Measurements from ENCODE around the gene MINAR1. TPM values are rescaled to one million over a fixed set of nuclear protein-coding genes. Genes with fewer than 3 reads are reported as not detected.

Gene MINAR1
- total RNA-seq, 4 donors from 2014 or later: 0.16 to 2.2 (median 0.34) TPM

- no peaks in the 10 kb centered on the region for H3K9me3 ChIP-seq
- H3K27ac ChIP-seq: no peak overlapping the region
- no peaks in the 10 kb centered on the region for H3K27me3 ChIP-seq
- WGBS, 2 donors (ENCODE audit: low coverage in 1 of 2): 48 to 54% methylated on average over 3 of the region's 3 CpGs
- TF ChIP-seq EP300 (IDR thresholded peaks at IDR 0.05): no peak
- TF ChIP-seq POLR2A (IDR thresholded peaks at IDR 0.05): no peak
- no peak for ATAC-seq
- no peak overlapping the region for H3K4me3 ChIP-seq
- no peaks in the 10 kb centered on the region for H3K4me1 ChIP-seq
- no peaks in the 10 kb centered on the region for H3K36me3 ChIP-seq
These were observed 31.5 kb upstream of the MINAR1 start for GRCh38 chr15:79400650-79401049.

DNA sequence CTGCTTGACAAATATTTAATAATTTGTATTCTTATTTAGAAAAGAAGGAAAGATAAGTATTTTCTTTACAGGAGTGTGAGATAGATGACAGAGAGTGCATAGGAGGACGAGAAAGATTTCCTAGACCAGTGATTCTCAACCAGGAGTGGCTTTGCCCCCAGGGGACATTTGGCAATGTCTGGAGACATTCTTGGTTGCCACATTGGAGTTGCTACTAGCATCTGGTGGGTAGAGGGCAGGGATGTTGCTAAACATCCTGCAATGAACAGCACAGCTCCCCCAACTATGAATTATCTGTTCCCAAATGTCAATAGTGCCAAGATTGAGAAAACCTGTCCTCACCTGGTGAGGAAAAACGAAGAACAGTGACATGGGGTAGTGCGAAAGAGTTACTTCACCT is 30.8 kb upstream of the MINAR1 start:
- Histone ChIP-seq H3K27me3 (no peaks in the 10 kb centered on the region), H3K9me3 (no peaks in the 10 kb centered on the region), H3K36me3 (no peaks in the 10 kb centered on the region), H3K4me1 (no peaks in the 10 kb centered on the region), H3K27ac (no peak overlapping the region), H3K4me3 (no peak overlapping the region)
- WGBS, 2 donors (ENCODE audit: low coverage in 1 of 2): 59 to 63% methylated on average over 3 of the region's 3 CpGs
- TF ChIP-seq POLR2AphosphoS5 (IDR thresholded peaks at IDR 0.05): no peak
- no peak for TF ChIP-seq POLR2A (IDR thresholded peaks at IDR 0.05)
- TF ChIP-seq EP300 (IDR thresholded peaks at IDR 0.05): no peak
- TF ChIP-seq, protein P1, sequence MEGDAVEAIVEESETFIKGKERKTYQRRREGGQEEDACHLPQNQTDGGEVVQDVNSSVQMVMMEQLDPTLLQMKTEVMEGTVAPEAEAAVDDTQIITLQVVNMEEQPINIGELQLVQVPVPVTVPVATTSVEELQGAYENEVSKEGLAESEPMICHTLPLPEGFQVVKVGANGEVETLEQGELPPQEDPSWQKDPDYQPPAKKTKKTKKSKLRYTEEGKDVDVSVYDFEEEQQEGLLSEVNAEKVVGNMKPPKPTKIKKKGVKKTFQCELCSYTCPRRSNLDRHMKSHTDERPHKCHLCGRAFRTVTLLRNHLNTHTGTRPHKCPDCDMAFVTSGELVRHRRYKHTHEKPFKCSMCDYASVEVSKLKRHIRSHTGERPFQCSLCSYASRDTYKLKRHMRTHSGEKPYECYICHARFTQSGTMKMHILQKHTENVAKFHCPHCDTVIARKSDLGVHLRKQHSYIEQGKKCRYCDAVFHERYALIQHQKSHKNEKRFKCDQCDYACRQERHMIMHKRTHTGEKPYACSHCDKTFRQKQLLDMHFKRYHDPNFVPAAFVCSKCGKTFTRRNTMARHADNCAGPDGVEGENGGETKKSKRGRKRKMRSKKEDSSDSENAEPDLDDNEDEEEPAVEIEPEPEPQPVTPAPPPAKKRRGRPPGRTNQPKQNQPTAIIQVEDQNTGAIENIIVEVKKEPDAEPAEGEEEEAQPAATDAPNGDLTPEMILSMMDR (IDR thresholded peaks at IDR 0.05): no peak
- ATAC-seq: no peak

GRCh38 chr15:79402136-79402535 is 30.0 kb upstream of the MINAR1 start:
- WGBS, 2 donors (ENCODE audit: low coverage in 1 of 2): 60 to 67% methylated on average over 1 to 2 of the region's 2 CpGs
- Histone ChIP-seq H3K4me3 (no peak overlapping the region), H3K27ac (no peak overlapping the region), H3K9me3 (no peaks in the 10 kb centered on the region), H3K36me3 (no peaks in the 10 kb centered on the region), H3K4me1 (no peaks in the 10 kb centered on the region), H3K27me3 (no peaks in the 10 kb centered on the region)
- no peak for ATAC-seq
- TF ChIP-seq POLR2A (IDR thresholded peaks at IDR 0.05) (no peak), EP300 (IDR thresholded peaks at IDR 0.05) (no peak), POLR2AphosphoS5 (IDR thresholded peaks at IDR 0.05) (no peak)
- TF ChIP-seq, protein P1 (IDR thresholded peaks at IDR 0.05): no peak

- ATAC-seq: no peak
- TF ChIP-seq, protein P1 (IDR thresholded peaks at IDR 0.05): no peak
- TF ChIP-seq POLR2AphosphoS5 (IDR thresholded peaks at IDR 0.05) (no peak), POLR2A (IDR thresholded peaks at IDR 0.05) (no peak), EP300 (IDR thresholded peaks at IDR 0.05) (no peak)
These were observed 28.6 kb upstream of the MINAR1 start for GRCh38 chr15:79403501-79403900.

DNA sequence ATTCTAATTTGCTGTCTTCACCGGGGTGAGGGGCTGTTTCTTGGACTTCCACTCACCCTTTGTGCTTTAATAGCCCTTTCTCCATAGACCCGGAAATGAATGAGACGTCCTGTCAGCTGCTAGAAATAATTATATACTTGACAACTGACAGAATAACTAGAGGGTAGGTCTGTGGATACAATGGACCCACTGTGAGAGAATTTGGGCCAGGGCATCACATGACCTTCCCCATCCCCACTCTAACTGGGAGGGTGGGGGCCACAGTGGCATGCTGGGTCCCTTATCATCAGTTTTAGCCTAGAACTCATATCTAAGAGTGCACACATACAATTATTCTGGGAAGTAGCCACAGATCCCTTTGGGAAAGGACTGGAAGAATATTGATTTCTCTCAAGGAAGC is 25.9 kb upstream of the MINAR1 start:
- no peak for TF ChIP-seq EP300 (IDR thresholded peaks at IDR 0.05)
- no peak for TF ChIP-seq POLR2AphosphoS5 (IDR thresholded peaks at IDR 0.05)
- TF ChIP-seq, protein P1 (IDR thresholded peaks at IDR 0.05): no peak
- no peak for TF ChIP-seq POLR2A (IDR thresholded peaks at IDR 0.05)
- no peak for ATAC-seq
- 42 to 47% methylated on average over 3 of the region's 3 CpGs for WGBS, 2 donors (ENCODE audit: low coverage in 1 of 2)
- H3K36me3 ChIP-seq: no peaks in the 10 kb centered on the region
- H3K27me3 ChIP-seq: no peaks in the 10 kb centered on the region
- no peaks in the 10 kb centered on the region for H3K4me1 ChIP-seq
- H3K4me3 ChIP-seq: no peak overlapping the region
- H3K27ac ChIP-seq: no peak overlapping the region
- no peaks in the 10 kb centered on the region for H3K9me3 ChIP-seq

More at GRCh38 chr15:79403501-79403900, 28.6 kb upstream of the MINAR1 start:
- no peaks in the 10 kb centered on the region for H3K9me3 ChIP-seq
- H3K36me3 ChIP-seq: no peaks in the 10 kb centered on the region
- 81 to 98% methylated on average over 4 of the region's 4 CpGs for WGBS, 2 donors (ENCODE audit: low coverage in 1 of 2)
- no peak overlapping the region for H3K27ac ChIP-seq
- H3K4me3 ChIP-seq: no peak overlapping the region
- no peaks in the 10 kb centered on the region for H3K27me3 ChIP-seq
- no peaks in the 10 kb centered on the region for H3K4me1 ChIP-seq

All from gastroesophageal sphincter (tissue), 4 donors.